NCI-H1436 (cell line): ENCODE data around the gene IGFLR1.
A peak's percentile ranks its signal among the peaks of the same experiment; 100 is the strongest.

Experiments
- DNase-seq: peaks from one replicate; lab custom pipeline; 2025; lab: John Stamatoyannopoulos, UW

The IGFLR1 gene

DNA sequence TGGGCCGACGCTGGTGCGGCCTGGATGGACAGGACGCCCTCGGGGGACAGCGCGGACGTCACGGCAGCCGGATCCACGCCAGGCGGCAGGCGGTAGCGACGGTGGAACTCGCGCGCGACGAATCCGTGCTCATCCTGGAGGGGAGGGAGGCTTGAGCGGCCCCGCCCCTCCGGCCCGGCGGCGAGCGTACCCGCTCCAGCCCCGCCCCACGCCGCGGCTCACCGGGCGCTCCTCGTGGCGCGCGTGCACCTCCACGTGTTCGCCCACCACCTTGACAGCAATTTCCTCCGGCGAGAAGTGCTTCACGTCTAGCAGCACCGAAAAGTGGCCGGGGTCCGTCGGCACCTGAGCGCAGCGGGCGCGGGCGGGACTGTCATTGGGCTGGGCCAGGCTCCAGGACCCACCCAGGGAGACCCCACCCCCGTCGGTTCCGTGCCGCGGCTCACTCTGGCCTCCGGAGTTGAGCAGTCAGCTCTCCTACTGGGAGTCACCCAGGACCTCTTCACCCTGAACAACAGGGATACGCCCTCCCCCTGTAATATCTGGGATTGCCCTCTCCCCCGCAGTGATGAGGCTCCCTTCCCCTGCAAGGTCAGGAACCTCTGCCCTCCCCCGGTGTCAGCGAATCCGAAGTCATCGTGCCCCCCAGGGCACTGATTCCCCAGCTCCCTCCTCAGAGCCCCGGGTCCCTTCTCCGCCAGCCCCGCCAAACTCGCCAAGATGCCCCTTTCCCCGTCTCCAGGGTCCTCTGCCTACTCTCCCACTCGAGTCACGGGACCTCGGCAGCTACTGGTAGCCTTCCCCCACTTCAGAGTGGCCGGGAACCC, 13.5 kb upstream of the IGFLR1 start:
- DNase-seq, result no peak

DNA sequence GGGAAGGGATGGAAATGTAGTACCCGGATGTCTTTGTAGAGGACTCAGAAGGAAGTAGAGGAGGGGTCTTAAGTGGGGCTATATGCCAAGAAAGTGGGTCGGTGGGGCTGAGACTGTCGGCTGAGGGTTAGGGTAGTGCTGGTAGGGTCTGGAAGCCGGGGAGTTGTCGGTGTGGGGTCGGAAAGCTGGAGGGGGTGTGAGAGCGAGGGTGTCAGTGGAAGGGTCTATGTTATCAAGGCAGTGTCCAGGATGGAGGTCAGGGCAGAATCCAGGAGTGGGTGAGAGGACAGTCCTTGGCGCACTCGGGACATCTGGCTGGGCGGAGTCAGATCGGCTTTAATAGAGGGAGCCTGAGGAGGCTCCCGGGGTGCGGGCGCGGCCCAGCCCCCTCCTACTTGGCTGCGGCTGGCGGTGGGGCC, 12.9 kb upstream of the IGFLR1 start:
- DNase-seq, result no peak

DNA sequence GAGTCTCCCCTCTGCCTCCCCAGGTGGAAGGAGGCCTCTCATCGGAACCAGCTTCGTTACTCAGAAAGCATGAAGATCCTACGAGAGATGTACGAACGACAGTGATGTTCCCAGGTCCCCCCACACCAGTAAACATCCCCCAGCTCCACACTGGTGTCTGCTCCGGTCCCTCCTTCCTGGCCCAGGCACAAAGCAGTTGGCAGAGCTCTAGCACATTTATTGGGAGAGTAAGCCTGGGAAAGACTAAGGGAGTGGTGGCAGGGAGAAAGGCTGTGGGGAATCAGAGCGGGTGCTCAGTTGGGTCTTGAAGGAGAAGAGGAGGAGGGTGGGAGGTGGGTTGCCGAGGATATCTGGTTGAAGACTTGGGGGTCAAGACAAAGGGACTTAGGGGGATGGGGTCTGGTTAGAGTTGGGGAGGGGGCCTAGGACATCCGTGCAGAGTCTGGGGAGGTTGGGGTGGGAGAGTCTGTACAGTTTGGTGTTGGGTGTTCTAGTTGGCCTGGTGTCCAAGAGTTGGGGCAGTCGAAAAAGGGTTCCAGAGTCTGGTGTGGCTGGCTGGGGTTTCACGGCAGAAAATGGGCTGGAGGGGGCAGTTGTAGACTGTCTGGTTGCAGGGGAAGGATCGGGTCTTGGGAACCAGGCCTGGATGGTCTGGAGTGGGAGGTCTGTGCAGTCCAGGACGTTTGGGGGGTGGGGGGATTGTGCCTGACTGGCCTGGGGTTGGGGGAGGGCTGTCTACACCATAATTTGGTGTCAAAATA, 12.3 kb upstream of the IGFLR1 start:
- no peak for DNase-seq

DNA sequence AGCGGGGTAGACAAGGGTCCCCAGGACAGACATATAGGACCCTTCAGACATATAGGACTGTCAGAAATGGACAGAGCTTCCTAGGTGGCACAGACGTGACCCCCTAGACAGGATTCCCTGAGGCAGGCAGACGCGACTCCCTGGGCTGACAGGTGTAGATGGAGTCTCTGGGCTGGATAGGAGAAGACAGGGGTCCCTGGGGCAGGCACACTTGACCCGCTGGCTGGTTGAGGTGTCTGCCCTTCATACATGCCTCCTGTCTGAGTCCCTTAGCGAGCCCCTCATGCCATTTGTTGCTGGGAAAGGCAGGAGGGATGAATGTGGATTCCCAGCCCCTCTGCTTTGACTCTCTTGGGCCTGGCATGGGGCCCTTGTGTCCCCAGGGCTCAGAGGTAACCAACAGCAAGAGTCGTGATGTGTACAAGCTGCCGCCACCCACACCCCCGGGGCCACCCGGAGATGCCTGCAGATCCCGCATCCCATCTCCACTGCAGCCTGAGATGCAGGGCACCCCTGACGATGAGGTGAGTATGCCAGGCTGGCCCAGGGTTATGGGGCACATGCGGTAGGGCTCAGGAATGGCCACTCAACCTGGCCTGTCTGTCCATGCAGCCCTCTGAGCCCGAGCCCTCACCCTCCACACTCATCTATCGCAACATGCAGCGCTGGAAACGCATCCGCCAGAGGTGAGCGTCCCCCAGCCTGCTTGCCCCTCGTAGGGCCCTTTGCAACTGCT, 11.6 kb upstream of the IGFLR1 start:
- DNase-seq, result no peak

DNA sequence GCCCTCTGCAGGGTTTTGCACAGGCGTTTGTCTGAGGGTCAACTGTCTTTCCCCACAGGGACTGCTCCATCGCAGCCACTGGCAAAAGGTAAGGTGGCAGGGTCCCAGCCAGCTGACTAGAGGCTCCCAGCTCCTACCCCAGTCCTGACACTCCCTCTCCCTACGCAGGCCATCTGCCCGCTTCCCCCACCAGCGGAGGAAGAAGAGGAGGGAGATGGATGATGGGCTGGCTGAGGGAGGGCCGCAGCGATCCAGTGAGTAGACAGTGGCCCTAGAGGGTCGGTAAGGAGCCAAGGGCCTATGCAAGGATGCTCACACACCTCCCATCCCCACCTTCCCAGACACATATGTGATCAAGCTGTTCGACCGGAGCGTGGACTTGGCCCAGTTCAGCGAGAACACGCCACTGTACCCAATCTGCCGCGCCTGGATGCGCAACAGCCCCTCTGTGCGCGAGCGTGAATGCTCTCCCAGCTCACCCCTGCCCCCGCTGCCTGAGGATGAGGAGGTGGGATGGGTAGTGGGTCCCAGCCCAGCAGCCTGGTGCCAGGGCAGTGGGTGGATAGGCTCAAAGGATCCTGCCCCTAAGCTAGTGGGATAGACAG, 10.6 kb upstream of the IGFLR1 start:
- DNase-seq, result no peak

DNA sequence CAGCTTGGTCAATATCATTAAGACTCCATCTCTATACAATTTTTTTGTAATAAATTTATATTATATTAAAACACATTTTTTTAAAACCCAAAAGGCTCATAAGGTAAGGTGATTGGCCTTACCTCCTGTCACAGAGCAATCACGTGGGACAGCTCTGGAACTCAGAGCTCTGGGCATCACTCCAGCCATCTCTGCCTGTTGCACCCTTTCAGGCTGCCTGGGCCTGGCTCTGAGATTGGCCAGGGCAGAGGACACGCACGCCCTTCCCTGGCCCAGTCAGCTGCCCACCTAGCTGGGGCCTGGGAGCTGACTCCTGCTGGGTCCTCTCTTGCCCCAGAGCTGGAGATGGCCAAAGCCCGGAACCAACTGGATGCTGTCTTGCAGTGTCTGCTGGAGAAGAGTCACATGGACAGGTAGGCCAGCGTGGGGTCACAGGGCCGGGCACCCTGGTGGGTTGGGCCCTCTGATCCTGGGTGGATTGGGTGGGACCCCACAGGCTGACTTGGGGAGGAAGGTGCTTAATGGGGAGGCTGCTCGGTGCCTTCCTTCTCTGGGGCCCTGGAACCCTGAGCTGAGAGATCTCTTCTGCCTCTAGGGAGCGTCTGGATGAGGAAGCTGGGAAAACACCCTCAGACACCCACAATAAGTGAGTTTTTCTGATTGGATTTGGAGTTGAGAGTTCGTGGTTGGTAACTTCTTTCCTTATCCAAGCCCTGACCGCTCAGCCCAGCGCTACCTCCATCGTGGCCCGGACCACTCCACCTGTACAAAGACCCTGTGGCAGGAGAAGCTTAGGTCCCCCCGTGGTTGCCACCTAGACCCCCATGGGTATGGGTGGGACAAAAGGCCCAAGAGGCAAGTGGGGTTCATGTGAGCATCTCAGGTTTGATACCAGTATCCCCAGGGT, 9.8 kb upstream of the IGFLR1 start:
- no peak for DNase-seq

DNA sequence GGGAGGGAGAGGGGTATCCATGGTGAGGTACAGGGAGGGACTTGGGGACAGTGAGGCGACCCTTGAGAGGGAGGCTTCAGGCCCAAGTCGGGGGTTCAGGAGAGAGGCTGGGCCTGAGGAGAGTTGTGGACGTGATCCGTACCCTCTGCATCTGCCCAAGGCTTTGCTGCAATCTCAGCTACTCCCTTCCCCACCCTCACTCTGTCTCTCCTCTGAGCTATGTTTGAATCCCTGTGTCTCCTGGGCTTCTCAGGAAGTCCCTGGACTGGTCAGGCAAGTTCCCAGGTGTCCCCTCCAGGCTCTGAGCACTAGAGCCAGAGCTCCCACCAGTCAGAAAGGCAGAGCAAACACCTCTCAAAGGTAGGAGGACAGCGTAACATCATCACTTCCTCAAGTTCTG, 7.9 kb upstream of the IGFLR1 start:
- DNase-seq, result no peak

DNA sequence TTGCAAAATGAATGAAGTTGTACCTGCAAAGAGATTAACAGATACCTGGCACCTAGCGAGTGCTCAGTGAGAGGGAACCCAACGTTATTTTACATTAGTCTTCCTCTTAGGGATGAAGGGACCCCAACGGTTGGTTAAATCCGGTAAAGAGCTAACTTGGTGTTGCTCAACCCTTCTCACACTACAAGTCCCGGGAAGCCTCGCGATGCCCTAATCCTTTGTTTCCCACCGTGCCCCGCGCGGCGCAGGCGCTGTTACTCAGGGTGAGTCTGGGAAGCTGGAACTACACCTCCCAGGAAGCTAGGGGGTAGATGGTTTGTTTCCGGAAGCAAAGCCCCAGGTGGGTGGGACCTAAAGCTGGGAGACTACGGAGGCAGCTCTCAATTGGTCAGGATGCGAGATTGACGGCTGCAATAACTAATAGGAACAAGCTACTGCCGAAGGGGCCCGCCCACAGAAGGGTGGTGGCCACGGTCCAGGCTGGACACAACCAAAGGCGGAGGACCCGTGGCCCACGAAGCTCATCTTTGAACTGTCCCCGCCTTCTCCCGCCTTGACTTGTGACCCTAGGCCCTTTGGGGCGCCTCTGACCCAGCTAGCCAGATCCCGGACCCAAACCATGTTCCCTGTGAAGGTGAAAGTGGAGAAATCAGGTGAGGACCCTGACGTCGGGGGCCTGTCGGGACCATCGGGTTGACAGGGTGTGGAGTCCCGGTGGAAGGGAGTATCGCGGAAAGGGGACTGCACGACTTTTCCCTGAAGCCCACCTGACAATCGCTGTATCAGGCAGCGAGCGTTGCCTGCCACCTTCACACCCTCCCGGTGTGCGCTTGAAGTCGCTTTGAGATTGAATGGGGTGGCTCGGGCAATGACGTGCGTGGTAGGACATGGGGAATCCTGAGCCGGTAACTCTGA, 6.1 kb upstream of the IGFLR1 start, which contains the start of gene LIN37:
TSS of gene LIN37 (plus strand) at position 471 of the 915 bp plus-strand sequence. CDS start at position 620, 149 bp downstream.
- peak; percentile 99 for DNase-seq

DNA sequence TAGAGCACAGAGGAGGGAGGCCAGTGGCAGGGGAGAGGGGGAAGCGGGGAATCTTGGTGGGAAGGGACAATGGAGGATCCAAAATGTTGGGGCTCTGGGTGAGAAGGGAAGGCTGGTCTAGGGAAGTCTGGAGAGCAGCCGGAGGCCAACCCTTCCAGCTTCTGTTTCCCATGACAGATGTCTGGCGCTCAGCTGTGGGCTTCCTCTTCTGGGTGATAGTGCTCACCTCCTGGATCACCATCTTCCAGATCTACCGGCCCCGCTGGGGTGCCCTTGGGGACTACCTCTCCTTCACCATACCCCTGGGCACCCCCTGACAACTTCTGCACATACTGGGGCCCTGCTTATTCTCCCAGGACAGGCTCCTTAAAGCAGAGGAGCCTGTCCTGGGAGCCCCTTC, 4.3 kb upstream of the IGFLR1 start:
- DNase-seq, result no peak

DNA sequence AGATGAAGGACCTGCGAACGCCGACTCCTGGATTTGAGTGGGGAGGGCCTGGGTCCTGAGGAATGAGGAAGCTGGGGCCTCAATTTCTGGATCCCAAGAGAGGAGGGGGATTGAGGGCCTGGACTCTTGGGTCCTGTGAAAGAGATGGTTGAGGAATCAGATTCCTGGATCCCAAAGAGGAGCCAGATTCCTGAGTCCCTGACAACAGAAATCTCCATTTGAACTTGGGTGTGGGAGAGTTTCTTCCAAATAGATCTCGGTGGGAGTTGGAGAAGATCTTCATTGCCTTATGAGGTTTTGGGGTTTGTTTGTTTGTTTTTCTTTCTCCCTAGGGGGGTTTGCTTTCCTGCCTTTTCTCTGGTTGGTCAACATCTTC, 3.8 kb upstream of the IGFLR1 start:
- no peak for DNase-seq

DNA sequence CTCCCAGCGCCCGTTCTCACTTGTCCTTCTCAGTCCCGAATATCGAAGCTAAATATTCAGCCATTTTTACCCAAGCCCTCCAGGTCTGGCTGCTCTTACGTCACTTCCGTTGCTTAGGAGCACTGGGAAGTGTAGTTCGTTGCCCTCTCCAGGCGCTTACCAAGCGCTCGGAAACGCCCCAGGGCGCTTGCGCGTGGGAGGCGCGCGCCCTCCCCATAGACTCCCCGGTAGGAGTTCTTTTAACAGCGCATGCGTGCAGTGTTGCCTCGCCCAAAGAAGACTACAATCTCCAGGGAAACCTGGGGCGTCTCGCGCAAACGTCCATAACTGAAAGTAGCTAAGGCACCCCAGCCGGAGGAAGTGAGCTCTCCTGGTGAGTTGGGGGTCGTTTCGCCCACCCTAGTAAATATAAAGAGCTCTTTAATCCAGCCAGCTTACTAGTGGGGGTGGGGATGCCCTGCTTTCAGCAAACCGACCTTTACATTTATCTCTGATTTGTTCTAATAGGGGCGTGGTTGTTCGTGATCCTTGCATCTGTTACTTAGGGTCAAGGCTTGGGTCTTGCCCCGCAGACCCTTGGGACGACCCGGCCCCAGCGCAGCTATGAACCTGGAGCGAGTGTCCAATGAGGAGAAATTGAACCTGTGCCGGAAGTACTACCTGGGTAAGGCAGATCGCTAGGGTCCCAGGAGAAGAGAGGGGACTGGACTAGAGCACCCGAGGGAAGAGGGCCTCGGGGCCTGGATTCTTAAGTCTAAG, 3.3 kb upstream of the IGFLR1 start, which contains the start of the genes PSENEN and U2AF1L4:
TSS of gene PSENEN (plus strand) at position 324 of the 759 bp plus-strand sequence. CDS start at position 604, 280 bp downstream.
TSS of gene U2AF1L4 (minus strand) at position 91 of the 759 bp plus-strand sequence. CDS start at position 64, 27 bp downstream.
- peak; percentile 99 for DNase-seq

DNA sequence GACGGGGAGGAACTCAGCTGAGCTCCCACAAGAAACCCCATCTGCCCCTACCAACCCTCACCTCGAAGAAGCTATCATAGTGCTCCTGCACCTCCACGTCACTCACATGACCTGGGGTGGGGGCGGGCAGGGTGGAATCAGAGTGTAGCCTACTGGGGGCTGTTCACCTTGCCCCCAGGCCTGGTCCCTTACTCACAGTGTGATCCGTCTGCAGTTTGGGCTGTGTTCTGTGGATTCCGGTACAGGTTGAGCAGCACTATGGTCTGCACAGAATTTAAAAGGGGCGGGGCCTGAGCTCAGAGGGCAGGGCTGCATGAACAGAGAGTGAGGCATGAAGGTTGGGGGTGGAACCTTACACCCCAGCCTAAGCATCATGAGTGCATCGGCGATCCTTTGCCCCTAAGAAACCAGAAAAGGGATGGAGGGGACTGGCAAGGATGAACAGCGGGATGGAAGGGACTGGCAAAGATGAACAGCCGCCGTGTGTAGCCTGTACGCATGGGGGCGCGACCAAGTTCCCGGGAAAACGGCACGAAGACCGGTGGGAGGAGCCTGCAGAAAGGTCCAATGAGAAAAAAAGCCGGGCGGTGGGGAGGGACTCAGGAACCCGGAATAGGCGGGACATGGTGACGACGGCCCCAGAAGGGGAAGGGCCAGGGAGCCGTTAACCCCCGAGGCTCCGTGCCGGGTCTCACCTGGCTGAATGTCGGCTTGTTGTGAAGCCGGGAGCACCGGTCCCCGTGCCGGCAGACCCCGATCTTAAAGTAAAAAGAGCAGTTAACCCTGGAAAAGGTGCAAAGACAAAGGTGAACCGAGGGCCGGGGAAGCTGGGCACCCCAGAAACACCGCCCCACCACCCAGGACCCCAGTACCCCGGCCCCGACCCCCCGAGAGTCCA, 2.4 kb upstream of the IGFLR1 start:
- DNase-seq, result peak; percentile 95

DNA sequence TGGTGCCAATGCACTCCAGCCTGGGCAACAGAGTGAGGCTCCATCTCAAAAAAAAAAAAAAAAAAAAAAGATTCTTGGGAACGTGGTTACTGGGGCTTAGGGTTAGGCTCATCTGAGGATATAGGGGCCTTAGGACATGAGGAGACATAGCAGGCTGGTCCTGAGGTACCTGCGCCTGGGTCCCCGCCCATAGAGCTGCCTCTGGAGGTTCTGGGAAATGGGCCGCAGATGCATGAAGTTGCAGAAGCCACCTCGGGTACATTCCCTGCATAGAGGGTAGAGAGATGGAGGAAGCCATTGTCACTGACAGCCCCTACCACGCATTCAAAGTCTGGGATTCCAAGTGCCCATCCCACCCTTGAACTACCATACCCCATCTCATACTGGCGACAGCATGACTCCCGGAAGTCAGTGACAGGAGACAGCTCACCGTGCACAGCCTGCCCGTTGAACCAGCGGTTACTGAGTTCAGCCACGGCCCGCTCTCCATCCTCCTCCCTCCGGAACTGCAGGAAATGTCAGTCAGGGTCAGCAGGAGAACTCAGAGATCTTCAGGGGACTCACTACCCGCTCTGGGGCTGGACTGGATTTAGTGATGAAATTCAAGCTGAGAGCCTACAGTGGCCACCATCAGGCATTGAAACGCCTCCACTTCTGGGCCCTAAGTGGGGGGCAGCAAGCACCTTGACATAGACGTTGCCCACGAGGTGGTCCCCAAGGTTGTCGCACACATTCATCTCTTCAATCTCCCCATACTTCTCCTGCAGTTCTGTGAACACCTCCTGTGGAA, 1.6 kb upstream of the IGFLR1 start:
- no peak for DNase-seq

DNA sequence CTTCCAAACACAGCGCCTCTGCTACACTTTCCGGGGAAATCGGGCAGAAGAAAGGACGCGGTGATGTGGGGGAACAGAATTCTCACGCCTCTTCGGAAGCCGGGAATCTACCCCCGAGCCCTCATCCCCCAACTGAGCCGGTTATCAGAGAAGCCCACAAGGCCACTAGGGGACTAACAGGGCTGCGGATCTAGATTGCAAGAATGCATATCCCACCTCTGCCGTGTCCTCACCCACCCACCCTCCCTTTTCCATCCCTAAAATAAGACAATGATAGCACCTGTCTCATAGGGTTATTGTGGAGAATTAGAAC, 1.1 kb downstream of the IGFLR1 start:
- no peak for DNase-seq

DNA sequence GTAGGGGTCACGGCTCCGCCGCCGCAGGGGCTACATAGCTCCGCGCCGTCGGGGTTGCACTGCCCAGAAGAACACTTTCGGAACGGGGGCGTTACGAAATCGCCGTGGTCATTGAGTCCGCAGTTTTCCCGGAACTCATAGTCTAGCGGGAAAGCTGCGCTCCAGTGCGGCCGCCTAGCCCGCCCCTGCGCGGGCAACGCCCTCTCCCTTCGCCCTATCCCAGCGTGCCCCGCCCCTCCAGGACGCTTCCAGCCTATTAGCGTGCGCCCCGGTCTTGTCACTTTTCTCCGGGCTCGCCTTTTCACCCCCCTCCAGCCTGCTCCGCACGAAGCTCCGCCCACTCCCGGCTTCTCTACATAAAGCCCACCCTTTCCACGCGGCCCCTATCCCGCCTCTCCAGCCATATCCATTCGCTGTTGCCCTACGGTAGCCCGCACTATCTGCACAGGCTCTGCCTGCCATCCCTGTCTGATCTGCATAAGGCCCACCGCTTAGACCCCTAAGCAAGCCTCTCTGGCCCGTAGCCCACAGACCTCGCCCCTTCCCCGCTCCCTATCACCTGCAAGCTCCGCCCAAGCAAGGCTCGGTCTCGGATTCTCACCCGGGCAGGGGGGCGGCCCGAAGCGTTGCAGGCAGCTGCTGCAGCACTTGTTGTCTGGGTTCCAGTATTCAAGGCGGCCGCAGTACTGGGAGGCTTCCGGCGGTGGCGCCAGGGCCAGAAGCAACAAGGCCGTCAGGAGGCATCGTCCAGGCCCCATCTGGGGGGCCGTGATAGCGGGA, 1.6 kb downstream of the IGFLR1 start:
- DNase-seq, result peak; percentile 97

DNA sequence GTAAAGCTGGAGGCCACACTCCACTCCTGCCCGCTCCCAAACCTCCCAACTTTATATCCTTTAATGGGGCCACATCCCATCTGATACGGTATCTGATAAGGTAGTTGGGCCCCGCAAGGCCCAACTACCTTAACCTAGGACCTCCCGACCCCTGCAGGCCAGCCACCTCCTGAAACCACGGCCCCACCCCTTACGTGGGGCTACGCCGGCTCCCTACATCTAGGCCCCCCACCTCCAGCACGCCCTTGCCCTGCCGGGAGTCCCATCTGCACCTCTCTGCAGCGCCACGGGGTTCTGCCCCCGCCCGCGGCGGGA, 2.2 kb downstream of the IGFLR1 start:
- DNase-seq, result no peak
